SK-N-MC (cell line): Measurements from ENCODE around the gene GARIN5A.

Experiments used
- EZH2 ChIP-seq: fragments of 200-600 bp; sonication (generic); IDR thresholded peaks from one replicate; pipeline ENCODE4 v1.6.1; 2017; ENCODE audit warnings: antibody characterized with exemption
- POLR2AphosphoS5 ChIP-seq: IDR thresholded peaks from 2 replicates; pipeline ENCODE4 v1.6.1; 2012; ENCODE audit warnings: mild to moderate bottlenecking, low read depth, low read length, borderline replicate concordance

- no peak for TF ChIP-seq POLR2AphosphoS5
- no peak for TF ChIP-seq EZH2
Observed at GRCh38 chr19:50515168-50515561, 38.5 kb upstream of the GARIN5A start.
